HG02759 (cell line): ENCODE results near the gene FITM1.

Experiments
- ATAC-seq: cut with Tn5 transposase; IDR thresholded peaks from one replicate; pipeline ENCODE4 v1.9.1; 2021; ENCODE audit warnings: mild to moderate bottlenecking, moderate library complexity; ENCODE audit not compliant: unreplicated experiment

The FITM1 gene

GRCh38 chr14:24116128-24116814, 14.2 kb upstream of the FITM1 start:
- ATAC-seq: no peak

DNA sequence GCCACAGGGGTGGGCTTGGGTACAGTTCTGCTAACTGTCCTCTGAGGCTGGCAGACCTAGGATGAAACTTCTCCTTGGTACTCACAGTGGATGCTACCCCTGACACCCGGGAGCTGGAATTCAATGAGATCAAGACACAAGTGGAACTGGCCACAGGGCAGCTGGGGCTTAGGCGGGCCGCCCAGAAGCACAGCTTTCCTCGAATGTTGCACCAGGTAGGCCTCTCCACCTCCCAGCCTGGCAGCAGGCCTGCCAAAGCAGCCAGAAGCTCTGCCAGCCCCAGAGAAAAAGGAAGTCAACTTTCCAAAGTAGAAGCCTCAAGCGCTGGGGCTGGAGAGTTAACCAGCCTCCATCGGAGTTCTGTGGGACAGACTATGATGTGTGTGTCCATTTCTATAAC, 13.3 kb upstream of the FITM1 start:
- ATAC-seq: no peak

DNA sequence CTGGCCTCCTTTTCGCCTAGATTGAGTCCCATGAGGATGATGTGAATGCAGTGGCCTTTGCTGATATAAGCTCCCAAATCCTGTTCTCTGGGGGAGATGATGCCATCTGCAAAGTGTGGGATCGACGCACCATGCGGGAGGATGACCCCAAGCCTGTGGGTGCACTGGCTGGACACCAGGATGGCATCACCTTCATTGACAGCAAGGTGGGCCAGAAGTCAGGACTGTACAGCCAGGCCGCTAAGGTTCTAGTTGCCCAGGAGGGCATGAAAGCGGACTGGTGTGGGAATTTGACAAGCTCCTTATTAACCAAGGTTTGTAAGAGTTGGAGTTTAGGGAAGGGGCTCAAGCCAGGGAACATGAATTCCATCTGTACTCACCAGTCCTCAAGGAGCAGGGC, 10.8 kb upstream of the FITM1 start:
- ATAC-seq: no peak

GRCh38 chr14:24121210-24121609, 9.2 kb upstream of the FITM1 start:
- ATAC-seq: no peak

DNA sequence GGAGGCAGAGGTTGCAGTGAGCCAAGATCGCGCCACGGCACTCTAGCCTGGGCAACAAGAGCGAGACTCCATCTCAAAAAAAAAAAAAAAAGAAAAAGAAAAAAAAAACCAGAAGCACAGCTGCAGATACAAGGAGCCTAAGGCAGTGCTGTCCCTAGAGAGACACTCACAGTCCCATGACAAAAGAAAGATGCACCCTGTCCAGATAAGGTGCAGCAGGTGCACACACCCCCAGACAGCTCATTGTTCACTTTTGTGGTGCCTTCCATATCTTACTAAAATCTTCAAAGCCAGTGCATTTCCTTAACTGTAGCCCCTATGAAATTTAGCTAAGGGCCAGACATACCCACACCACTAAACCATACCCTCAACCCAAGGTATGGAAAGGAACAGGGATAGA, 8.0 kb upstream of the FITM1 start:
- ATAC-seq: no peak

- ATAC-seq: no peak
These were observed 7.6 kb upstream of the FITM1 start for GRCh38 chr14:24122898-24123297.

DNA sequence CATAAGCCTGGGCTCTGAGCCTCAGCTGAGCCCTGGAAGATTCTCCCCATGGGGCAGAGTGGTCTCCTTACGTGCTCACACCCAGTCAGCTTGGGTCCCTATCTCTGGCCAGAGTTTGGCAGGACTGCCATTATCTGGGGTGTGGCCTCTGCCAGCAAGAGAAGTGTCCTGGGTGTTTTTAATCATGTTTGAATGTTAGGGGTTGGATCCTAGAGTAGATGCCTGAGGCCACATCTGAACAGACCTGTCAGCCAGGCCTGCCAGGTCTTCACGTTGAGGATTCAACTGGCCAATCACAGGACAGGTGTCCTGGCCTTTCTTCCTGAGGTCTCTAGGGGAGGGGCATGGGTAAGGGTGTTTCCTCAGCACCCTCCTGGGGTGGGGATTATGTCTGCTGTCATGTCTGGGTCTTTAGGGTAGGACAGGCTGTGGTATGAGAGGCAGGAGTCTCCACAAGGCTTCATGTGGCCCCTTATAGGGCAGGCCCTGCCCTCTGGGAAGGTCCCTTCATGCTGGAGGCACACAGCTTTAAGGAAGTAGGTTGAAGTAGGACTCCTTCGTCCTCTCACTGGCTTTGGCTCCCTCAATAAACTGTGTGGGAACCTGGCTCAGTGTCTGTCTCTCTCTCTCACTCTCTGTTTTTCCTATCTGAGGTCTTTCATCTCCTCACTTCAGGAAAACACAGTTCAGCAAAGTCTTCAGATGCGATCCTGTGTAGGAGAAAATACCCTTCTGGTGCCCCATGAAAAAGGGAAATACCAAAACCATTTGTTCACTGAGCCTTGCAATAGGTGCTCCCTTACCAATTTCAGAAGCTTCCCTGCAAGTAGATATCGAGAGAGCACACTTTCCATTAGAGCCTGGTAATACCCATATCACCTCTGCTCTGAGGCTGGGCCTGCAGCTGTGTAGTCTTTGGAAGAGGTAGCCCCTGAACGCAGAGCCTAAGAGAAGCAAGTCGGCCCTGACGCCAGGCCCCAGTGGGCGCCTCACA, 6.7 kb upstream of the FITM1 start:
- peak; percentile 78 for ATAC-seq

GRCh38 chr14:24126939-24127338, 3.5 kb upstream of the FITM1 start:
- no peak for ATAC-seq

- no peak for ATAC-seq
These were observed 2.8 kb upstream of the FITM1 start for GRCh38 chr14:24127673-24128072.

DNA sequence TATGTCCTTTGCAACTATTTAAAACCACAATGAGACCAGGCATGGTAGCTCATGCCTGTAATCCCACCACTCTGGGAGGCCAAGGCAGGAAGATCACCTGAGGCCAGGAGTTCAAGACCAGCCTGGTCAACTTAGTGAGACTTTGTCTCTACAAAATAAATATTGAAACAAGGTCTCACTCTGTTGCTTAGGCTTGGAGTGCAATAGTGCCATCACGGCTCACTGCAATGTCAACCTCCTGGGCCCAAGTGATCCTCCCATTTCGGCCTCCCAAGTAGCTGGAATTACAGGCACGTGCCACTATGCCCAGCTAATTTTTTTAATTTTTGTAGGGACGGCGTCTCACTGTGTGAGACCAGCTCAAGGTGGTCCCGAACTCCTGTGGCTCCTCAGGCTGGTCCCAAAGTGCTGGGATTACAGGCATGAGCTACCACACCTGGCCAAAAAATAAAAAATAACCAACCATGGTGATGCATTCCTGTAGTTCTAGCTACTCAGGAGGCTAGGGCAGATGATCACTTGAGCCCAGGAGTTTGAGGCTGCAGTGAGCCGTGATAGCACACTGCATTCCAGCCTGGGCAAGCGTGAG, 955 bp upstream of the FITM1 start:
- ATAC-seq: no peak

- no peak for ATAC-seq
These were observed 474 bp downstream of the FITM1 start for GRCh38 chr14:24130717-24131548.

GRCh38 chr14:24131549-24131966, 1.1 kb downstream of the FITM1 start:
- no peak for ATAC-seq

GRCh38 chr14:24132061-24132685, 1.7 kb downstream of the FITM1 start:
- ATAC-seq: no peak

DNA sequence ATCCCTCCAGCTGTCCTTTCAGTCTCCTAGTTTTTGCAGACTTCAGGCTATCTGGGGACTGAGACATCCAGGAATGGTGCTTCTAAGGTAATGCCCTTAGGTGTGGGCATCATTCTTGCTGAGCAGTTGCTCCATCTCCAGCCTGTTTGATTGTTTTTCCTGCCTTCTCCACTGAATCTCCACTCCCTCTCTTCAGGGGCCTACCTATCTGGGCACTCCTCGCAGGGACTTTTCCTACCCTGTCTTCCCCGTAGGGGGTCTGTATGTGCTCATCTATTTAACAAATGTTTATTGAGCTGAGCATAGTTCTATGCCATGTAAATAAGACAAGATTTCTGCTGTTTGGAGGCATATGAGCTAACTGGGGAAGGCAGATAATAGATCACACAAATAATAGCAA, 2.5 kb downstream of the FITM1 start:
- ATAC-seq: no peak

DNA sequence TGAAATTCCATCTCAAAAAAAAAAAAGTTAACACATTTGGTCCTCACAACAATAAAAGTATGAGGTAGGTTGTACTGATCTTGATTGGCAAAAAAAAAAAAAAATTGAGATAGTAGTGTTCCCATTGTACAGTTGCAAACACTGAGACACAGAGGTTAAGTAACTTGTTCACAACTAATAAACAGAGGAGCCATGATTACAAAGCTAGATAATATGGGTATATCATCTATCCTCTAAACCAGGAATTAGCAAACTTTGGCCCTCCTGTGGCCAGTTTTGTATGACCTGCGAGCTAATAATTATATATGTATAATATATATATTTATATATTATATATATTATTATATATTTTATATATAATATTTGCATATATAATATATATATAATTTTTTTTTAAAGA, 3.3 kb downstream of the FITM1 start:
- ATAC-seq: no peak

- ATAC-seq: no peak
These were observed 5.0 kb downstream of the FITM1 start for GRCh38 chr14:24135584-24135833.

GRCh38 chr14:24135834-24136683, 5.6 kb downstream of the FITM1 start, which contains the start of gene PSME1:
TSS of gene PSME1 (plus strand) at chr14:24136194. CDS start at chr14:24136263, 69 bp downstream.
- ATAC-seq: peak; percentile 87

- no peak for ATAC-seq
These were observed 6.4 kb downstream of the FITM1 start for GRCh38 chr14:24136684-24137528.
